KOPT-K1 (cell line): ENCODE measurements around the gene TFF1.
A peak's percentile ranks its signal among the peaks of the same experiment; 100 is the strongest.

ENCODE experiments used
- H3K27ac ChIP-seq: fragments of 200-600 bp; sonication (generic); 2 replicates; pipeline ENCODE4 v1.5.1; 2016; ENCODE audit warnings: antibody characterized with exemption, mild to moderate bottlenecking, low read depth, low read length; ENCODE audit not compliant: poor library complexity, severe bottlenecking
- H3K36me3 ChIP-seq: fragments of 200-600 bp; sonication (generic); 2 replicates; pipeline ENCODE4 v1.5.1; 2017; ENCODE audit warnings: antibody characterized with exemption, mild to moderate bottlenecking, low read length, moderate library complexity; ENCODE audit not compliant: insufficient read depth
- H3K9me3 ChIP-seq: fragments of 200-600 bp; sonication (generic); 2 replicates; pipeline ENCODE4 v1.5.1; 2017; ENCODE audit warnings: antibody characterized with exemption, low read length, mild to moderate bottlenecking; ENCODE audit not compliant: insufficient read depth, poor library complexity, severe bottlenecking

TFF1 gene

GRCh38 chr21:42405064-42406013 is 39.0 kb upstream of the TFF1 start:
- H3K9me3 ChIP-seq: peaks cover 10% of the 10 kb centered on the region
- peak overlapping the region; percentile 99 for H3K27ac ChIP-seq
- peaks cover 36% of the 10 kb centered on the region for H3K36me3 ChIP-seq

GRCh38 chr21:42404539-42404938 is 38.2 kb upstream of the TFF1 start:
- peaks cover 28% of the 10 kb centered on the region for H3K36me3 ChIP-seq
- peak overlapping the region; percentile 99 for H3K27ac ChIP-seq
- H3K9me3 ChIP-seq: peaks cover 10% of the 10 kb centered on the region

GRCh38 chr21:42403611-42404231 is 37.4 kb upstream of the TFF1 start, which contains the start of gene UBASH3A:
TSS of gene UBASH3A (plus strand) at chr21:42403902. CDS start at chr21:42403946, 44 bp downstream.
- Histone ChIP-seq H3K27ac (peak within 1 kb of the TSS; percentile 99), H3K9me3 (peaks cover 10% of the 10 kb centered on the region), H3K36me3 (peaks cover 20% of the 10 kb centered on the region)

- peaks cover 2% of the 10 kb centered on the region for H3K36me3 ChIP-seq
- peak overlapping the region; percentile 16 for H3K27ac ChIP-seq
These were observed 35.5 kb upstream of the TFF1 start for GRCh38 chr21:42401820-42402251.

GRCh38 chr21:42401154-42401553 is 34.8 kb upstream of the TFF1 start:
- peaks cover 10% of the 10 kb centered on the region for H3K9me3 ChIP-seq
- no peak overlapping the region for H3K27ac ChIP-seq
- H3K36me3 ChIP-seq: no peaks in the 10 kb centered on the region

More at GRCh38 chr21:42401820-42402251, 35.5 kb upstream of the TFF1 start:
- peaks cover 10% of the 10 kb centered on the region for H3K9me3 ChIP-seq

GRCh38 chr21:42400525-42400924 is 34.2 kb upstream of the TFF1 start:
- H3K36me3 ChIP-seq: no peaks in the 10 kb centered on the region
- no peak overlapping the region for H3K27ac ChIP-seq
- H3K9me3 ChIP-seq: peaks cover 10% of the 10 kb centered on the region

- Histone ChIP-seq H3K9me3 (peaks cover 10% of the 10 kb centered on the region), H3K36me3 (no peaks in the 10 kb centered on the region), H3K27ac (peak overlapping the region; percentile 37)
These were observed 32.2 kb upstream of the TFF1 start for GRCh38 chr21:42398436-42399028.

- peaks cover 10% of the 10 kb centered on the region for H3K9me3 ChIP-seq
- H3K36me3 ChIP-seq: no peaks in the 10 kb centered on the region
- peak overlapping the region; percentile 37 for H3K27ac ChIP-seq
These were observed 31.5 kb upstream of the TFF1 start for GRCh38 chr21:42397746-42398394.

GRCh38 chr21:42396799-42397745 is 30.7 kb upstream of the TFF1 start:
- H3K9me3 ChIP-seq: peaks cover 9% of the 10 kb centered on the region
- H3K36me3 ChIP-seq: no peaks in the 10 kb centered on the region
- H3K27ac ChIP-seq: peak overlapping the region; percentile 37

- Histone ChIP-seq H3K27ac (no peak within 1 kb of the TSS), H3K36me3 (no peaks in the 10 kb centered on the region), H3K9me3 (no peaks in the 10 kb centered on the region)
These were observed 29.7 kb upstream of the TFF1 start, which contains the start of gene TMPRSS3 for GRCh38 chr21:42395905-42396651. TSS of gene TMPRSS3 (minus strand) at chr21:42396052. CDS start at chr21:42395417, 635 bp downstream.

- Histone ChIP-seq H3K9me3 (no peaks in the 10 kb centered on the region), H3K27ac (no peak overlapping the region), H3K36me3 (no peaks in the 10 kb centered on the region)
These were observed 29.0 kb upstream of the TFF1 start for GRCh38 chr21:42395302-42395701.

GRCh38 chr21:42393443-42393950 is 27.2 kb upstream of the TFF1 start:
- no peaks in the 10 kb centered on the region for H3K9me3 ChIP-seq
- no peaks in the 10 kb centered on the region for H3K36me3 ChIP-seq
- peak overlapping the region; percentile 40 for H3K27ac ChIP-seq
